Hepatocyte (in vitro differentiated cells): ENCODE results near the gene CD300LB.

Experiments used
- CTCF ChIP-seq: fragments of 200-600 bp; sonication (generic); IDR thresholded peaks from 2 replicates; pipeline ENCODE4 v1.5.1; 2016; ENCODE audit warnings: antibody characterized with exemption, mild to moderate bottlenecking; ENCODE audit not compliant: poor library complexity
- EZH2 ChIP-seq: fragments of 200-600 bp; sonication (generic); IDR thresholded peaks from 2 replicates; pipeline ENCODE4 v1.6.1; 2016; ENCODE audit warnings: antibody characterized with exemption, mild to moderate bottlenecking, borderline replicate concordance

- no peak for TF ChIP-seq CTCF
- TF ChIP-seq EZH2: no peak
These were observed 10.3 kb downstream of the CD300LB start for GRCh38 chr17:74520790-74521480.
